ENCODE data around the gene EFCAB12.
"Not testable (repeated sequence)": the region's sequence is repeated elsewhere in the genome, so short reads cannot be mapped to it uniquely, and the experiment has no call there.

EFCAB12 gene

DNA sequence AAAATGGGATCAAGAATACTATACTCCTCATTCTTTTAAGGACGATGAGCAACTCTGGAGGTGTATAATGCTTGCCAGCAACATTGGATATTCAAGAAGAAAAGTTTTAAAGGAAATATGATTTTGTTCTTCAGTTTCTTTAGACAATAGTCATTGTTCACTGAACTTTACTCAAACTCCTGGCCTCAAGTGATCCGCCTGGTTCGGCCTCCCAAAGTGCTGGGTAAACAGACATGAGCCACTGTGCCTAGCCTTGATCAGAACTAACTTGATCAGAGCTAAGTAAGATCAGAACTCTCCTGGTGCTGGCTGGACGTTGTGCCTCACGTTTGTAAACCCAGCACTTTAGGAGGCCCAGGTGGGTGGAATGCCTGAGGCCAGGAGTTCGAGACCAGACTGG, 12.6 kb downstream of the EFCAB12 start:
- no peak for TF ChIP-seq EZH2 (IDR thresholded peaks at IDR 0.05; ENCODE audit: borderline replicate concordance, low read length)
- TF ChIP-seq, protein P1, sequence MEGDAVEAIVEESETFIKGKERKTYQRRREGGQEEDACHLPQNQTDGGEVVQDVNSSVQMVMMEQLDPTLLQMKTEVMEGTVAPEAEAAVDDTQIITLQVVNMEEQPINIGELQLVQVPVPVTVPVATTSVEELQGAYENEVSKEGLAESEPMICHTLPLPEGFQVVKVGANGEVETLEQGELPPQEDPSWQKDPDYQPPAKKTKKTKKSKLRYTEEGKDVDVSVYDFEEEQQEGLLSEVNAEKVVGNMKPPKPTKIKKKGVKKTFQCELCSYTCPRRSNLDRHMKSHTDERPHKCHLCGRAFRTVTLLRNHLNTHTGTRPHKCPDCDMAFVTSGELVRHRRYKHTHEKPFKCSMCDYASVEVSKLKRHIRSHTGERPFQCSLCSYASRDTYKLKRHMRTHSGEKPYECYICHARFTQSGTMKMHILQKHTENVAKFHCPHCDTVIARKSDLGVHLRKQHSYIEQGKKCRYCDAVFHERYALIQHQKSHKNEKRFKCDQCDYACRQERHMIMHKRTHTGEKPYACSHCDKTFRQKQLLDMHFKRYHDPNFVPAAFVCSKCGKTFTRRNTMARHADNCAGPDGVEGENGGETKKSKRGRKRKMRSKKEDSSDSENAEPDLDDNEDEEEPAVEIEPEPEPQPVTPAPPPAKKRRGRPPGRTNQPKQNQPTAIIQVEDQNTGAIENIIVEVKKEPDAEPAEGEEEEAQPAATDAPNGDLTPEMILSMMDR (IDR thresholded peaks at IDR 0.05; ENCODE audit: low read length), result no peak
- Histone ChIP-seq H4K20me1 (ENCODE audit: insufficient read depth, low read length) (no peaks in the 10 kb centered on the region), H3K27me3 (ENCODE audit: insufficient read depth, low read length) (no peaks in the 10 kb centered on the region), H3K9me2 (ENCODE audit: low read depth, low read length) (no peaks in the 10 kb centered on the region), H3F3A (ENCODE audit: insufficient read depth, low read length) (no peaks in the 10 kb centered on the region), H2AFZ (ENCODE audit: low read length) (no peak overlapping the region), H3K4me1 (ENCODE audit: insufficient read depth, low read length, severe bottlenecking) (peaks cover 26% of the 10 kb centered on the region), H3K4me2 (ENCODE audit: low read length) (no peak overlapping the region), H3K9ac (ENCODE audit: low read length) (no peak overlapping the region), H3K79me2 (ENCODE audit: insufficient read depth, low read length) (no peaks in the 10 kb centered on the region), H3K27ac (ENCODE audit: low read depth, low read length, poor library complexity, severe bottlenecking) (no peak overlapping the region), H3K36me3 (ENCODE audit: insufficient read depth, low read length) (no peaks in the 10 kb centered on the region), H3K9me3 (ENCODE audit: low read length) (no peaks in the 10 kb centered on the region), H3K4me3 (ENCODE audit: low read depth, low read length, poor library complexity, severe bottlenecking) (no peak overlapping the region)

DNA sequence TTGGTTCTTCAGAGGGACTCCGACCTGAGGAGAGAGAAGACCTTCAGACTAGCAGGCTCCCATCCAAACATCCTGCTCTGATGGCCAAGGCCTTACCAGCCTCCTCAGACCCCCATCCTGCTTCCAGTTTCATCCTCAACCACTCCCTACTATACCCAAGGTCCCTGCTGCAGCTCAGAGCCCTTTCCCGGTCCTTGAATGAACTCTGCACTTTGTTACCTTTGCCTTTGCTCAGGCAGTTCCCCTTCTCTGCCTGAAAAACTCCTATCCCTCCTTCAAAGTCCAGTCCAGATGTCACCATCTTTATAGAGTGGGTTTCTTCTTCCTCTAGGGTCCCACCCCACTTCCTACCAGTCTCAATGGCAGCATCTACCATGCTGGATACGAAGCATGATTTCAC, 13.1 kb downstream of the EFCAB12 start:
- H3K79me2 ChIP-seq (ENCODE audit: insufficient read depth, low read length), result no peaks in the 10 kb centered on the region
- no peak overlapping the region for H2AFZ ChIP-seq (ENCODE audit: low read length)
- no peak overlapping the region for H3K9ac ChIP-seq (ENCODE audit: low read length)
- no peaks in the 10 kb centered on the region for H3K36me3 ChIP-seq (ENCODE audit: insufficient read depth, low read length)
- no peak overlapping the region for H3K4me3 ChIP-seq (ENCODE audit: low read depth, low read length, poor library complexity, severe bottlenecking)
- H3K9me2 ChIP-seq (ENCODE audit: low read depth, low read length), result no peaks in the 10 kb centered on the region
- H3K4me1 ChIP-seq (ENCODE audit: insufficient read depth, low read length, severe bottlenecking), result peaks cover 30% of the 10 kb centered on the region
- no peak overlapping the region for H3K4me2 ChIP-seq (ENCODE audit: low read length)
- H3K27me3 ChIP-seq (ENCODE audit: insufficient read depth, low read length), result no peaks in the 10 kb centered on the region
- no peak overlapping the region for H3K27ac ChIP-seq (ENCODE audit: low read depth, low read length, poor library complexity, severe bottlenecking)
- H4K20me1 ChIP-seq (ENCODE audit: insufficient read depth, low read length), result no peaks in the 10 kb centered on the region
- TF ChIP-seq, protein P1 (IDR thresholded peaks at IDR 0.05; ENCODE audit: low read length), result no peak
- no peak for TF ChIP-seq EZH2 (IDR thresholded peaks at IDR 0.05; ENCODE audit: borderline replicate concordance, low read length)
- no peaks in the 10 kb centered on the region for H3F3A ChIP-seq (ENCODE audit: insufficient read depth, low read length)
- H3K9me3 ChIP-seq (ENCODE audit: low read length), result no peaks in the 10 kb centered on the region

DNA sequence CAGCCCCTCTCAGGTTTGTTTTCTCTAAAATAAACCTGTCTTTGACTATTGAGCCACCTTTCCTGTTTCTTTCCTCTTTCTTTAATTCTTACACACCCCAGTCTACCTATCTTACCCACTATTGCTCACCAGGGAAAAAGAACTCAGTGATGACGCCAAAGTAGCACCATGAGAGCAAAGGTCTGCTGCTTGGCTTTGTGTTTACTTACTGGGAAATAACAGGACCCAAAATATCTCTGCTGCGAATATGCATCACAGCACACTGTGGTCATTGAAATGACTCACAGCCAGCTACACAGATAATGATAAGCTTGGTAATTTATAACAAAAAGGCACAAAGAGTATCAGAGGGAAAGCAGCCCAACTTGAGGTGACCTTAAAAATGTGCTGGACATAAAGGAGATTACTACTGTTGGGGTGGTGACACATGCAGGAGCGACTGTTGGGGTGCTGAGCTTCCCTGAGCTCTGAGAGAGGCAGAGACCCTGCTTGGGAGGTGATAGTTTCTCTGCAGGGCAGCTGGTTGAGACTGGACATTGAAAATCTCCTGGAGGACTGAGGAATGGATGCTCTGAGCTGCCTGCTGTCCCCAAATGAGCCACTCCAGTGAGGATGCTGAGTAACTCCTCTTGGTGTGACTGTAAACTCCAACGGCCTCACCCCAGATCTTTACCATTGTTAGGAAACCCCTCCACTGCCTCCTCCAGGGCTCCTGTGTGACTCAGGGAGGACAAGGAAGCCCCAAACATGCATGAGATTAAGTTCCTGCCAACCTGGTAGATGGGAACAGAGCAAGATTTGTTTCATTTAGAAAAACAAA, 14.5 kb downstream of the EFCAB12 start:
- Histone ChIP-seq H3K4me2 (ENCODE audit: low read length) (no peak overlapping the region), H4K20me1 (ENCODE audit: insufficient read depth, low read length) (no peaks in the 10 kb centered on the region), H3F3A (ENCODE audit: insufficient read depth, low read length) (no peaks in the 10 kb centered on the region), H3K79me2 (ENCODE audit: insufficient read depth, low read length) (no peaks in the 10 kb centered on the region), H3K4me1 (ENCODE audit: insufficient read depth, low read length, severe bottlenecking) (peaks cover 39% of the 10 kb centered on the region), H3K9ac (ENCODE audit: low read length) (no peak overlapping the region), H2AFZ (ENCODE audit: low read length) (no peak overlapping the region), H3K27me3 (ENCODE audit: insufficient read depth, low read length) (no peaks in the 10 kb centered on the region), H3K27ac (ENCODE audit: low read depth, low read length, poor library complexity, severe bottlenecking) (no peak overlapping the region), H3K36me3 (ENCODE audit: insufficient read depth, low read length) (no peaks in the 10 kb centered on the region), H3K9me3 (ENCODE audit: low read length) (no peaks in the 10 kb centered on the region), H3K4me3 (ENCODE audit: low read depth, low read length, poor library complexity, severe bottlenecking) (no peak overlapping the region), H3K9me2 (ENCODE audit: low read depth, low read length) (no peaks in the 10 kb centered on the region)
- TF ChIP-seq, protein P1 (IDR thresholded peaks at IDR 0.05; ENCODE audit: low read length), result no peak
- TF ChIP-seq EZH2 (IDR thresholded peaks at IDR 0.05; ENCODE audit: borderline replicate concordance, low read length), result no peak

DNA sequence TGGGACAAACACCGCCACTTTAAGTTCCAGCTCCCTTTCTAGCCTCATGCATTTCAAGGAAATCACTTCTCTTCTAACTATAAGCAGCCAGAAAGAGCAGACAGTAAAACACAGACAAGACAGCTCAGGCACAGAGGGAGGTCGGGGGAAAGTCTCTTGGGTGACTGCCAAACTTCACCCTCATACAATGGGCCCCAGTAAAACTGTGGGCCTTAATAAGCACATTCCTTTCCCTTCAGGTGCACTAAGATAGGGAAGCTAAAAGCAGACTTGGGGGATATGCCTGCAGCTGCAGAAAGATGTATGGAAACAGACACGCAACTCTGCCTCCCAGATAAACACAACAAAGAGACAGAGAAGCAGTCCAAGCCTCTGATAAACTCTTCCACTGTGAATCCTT, 15.2 kb downstream of the EFCAB12 start:
- not testable (repeated sequence) for H3K79me2 ChIP-seq (ENCODE audit: insufficient read depth, low read length); H2AFZ ChIP-seq (ENCODE audit: low read length); H3K9ac ChIP-seq (ENCODE audit: low read length); H3K36me3 ChIP-seq (ENCODE audit: insufficient read depth, low read length); H3K4me2 ChIP-seq (ENCODE audit: low read length); H3K27ac ChIP-seq (ENCODE audit: low read depth, low read length, poor library complexity, severe bottlenecking); H4K20me1 ChIP-seq (ENCODE audit: insufficient read depth, low read length); H3K27me3 ChIP-seq (ENCODE audit: insufficient read depth, low read length); H3F3A ChIP-seq (ENCODE audit: insufficient read depth, low read length); H3K9me2 ChIP-seq (ENCODE audit: low read depth, low read length); H3K9me3 ChIP-seq (ENCODE audit: low read length); H3K4me3 ChIP-seq (ENCODE audit: low read depth, low read length, poor library complexity, severe bottlenecking)
- H3K4me1 ChIP-seq (ENCODE audit: insufficient read depth, low read length, severe bottlenecking), result peaks cover 39% of the 10 kb centered on the region
